ENCODE measurements around the gene EIF4H. TPM values are rescaled to one million over a fixed set of nuclear protein-coding genes. Genes with fewer than 3 reads are reported as not detected.

The EIF4H gene
- total RNA-seq, 2 experiments from 2014 or later: 240 to 264 TPM

- H3K27me3 Mint-ChIP-seq: no peaks in the 10 kb centered on the region
- H3K27ac Mint-ChIP-seq: no peak overlapping the region
- H3K36me3 Mint-ChIP-seq (ENCODE audit: low read depth): peaks cover 23% of the 10 kb centered on the region
- no peak for DNase-seq
- POLR2A ChIA-PET: interaction anchor here (0.6 kb wide), 1 partner anchor 70 kb away, joined by 3 read pairs; no protein-coding TSS in a partner anchor
- CTCF ChIA-PET: interaction anchor here (0.6 to 3.7 kb wide), 6 partner anchors 10 to 221 kb away, joined by 3 to 12 read pairs (median 3); no protein-coding TSS in a partner anchor
- peaks cover 64% of the 10 kb centered on the region for H3K4me1 Mint-ChIP-seq
- no peak overlapping the region for H3K4me3 Mint-ChIP-seq
- no peaks in the 10 kb centered on the region for H3K9me3 Mint-ChIP-seq
These were observed 5.9 kb downstream of the EIF4H start for GRCh38 chr7:74179935-74180604.

GRCh38 chr7:74180866-74181265 lies 6.7 kb downstream of the EIF4H start:
- CTCF ChIA-PET: interaction anchor here (0.6 to 3.7 kb wide), 4 partner anchors 9 to 64 kb away, joined by 3 to 12 read pairs (median 3); no protein-coding TSS in a partner anchor
- no peaks in the 10 kb centered on the region for H3K27me3 Mint-ChIP-seq
- POLR2A ChIA-PET: interaction anchor here (0.6 kb wide), 1 partner anchor 69 kb away, joined by 3 read pairs; no protein-coding TSS in a partner anchor
- H3K9me3 Mint-ChIP-seq: no peaks in the 10 kb centered on the region
- H3K36me3 Mint-ChIP-seq (ENCODE audit: low read depth): peaks cover 23% of the 10 kb centered on the region
- H3K27ac Mint-ChIP-seq: no peak overlapping the region
- no peak for DNase-seq
- H3K4me3 Mint-ChIP-seq: no peak overlapping the region
- H3K4me1 Mint-ChIP-seq: peaks cover 68% of the 10 kb centered on the region

GRCh38 chr7:74181821-74182220 lies 7.7 kb downstream of the EIF4H start:
- Mint-ChIP-seq H3K9me3 (no peaks in the 10 kb centered on the region), H3K27ac (no peak overlapping the region), H3K36me3 (ENCODE audit: low read depth) (peaks cover 21% of the 10 kb centered on the region), H3K4me1 (peaks cover 66% of the 10 kb centered on the region), H3K27me3 (no peaks in the 10 kb centered on the region), H3K4me3 (no peak overlapping the region)
- POLR2A ChIA-PET: no interaction called here
- CTCF ChIA-PET: interaction anchor here (2.1 kb wide), 1 partner anchor 25 kb away, joined by 6 read pairs; no protein-coding TSS in a partner anchor
- DNase-seq: no peak

DNA sequence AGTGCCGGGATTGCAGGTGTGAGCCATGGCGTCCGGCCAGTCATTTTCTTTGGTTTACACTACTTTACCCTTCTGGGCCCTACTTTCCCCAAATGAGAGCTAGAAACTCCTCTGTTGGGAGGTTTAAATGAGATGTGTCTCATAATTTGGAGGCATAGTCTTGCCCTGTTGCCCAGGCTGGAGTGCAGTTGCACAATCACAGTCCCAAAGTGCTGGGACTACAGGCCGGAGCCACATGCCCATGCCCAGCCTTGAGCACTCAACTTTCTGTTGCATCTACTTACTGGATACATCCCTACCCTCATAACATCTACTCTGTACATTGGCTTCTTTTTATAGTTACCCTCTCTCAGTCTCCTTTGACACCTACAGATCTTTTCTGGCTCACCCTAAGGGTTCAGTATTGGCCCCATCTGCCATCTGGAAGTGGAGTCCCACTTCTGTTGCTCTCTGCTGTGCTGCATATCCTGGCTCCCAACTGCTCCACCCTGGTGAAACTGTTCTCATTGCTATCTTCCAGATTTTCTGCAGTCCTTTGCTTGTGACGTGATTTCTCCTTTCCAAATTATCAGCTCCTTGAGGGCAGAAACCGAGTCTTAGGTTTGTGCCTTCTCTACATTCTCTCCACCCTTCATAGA lies 8.4 kb downstream of the EIF4H start:
- H3K4me3 Mint-ChIP-seq: no peak overlapping the region
- DNase-seq: no peak
- H3K27me3 Mint-ChIP-seq: no peaks in the 10 kb centered on the region
- POLR2A ChIA-PET: no interaction called here
- CTCF ChIA-PET: interaction anchor here (2.1 kb wide), 1 partner anchor 24 kb away, joined by 6 read pairs; no protein-coding TSS in a partner anchor
- H3K4me1 Mint-ChIP-seq: peaks cover 66% of the 10 kb centered on the region
- H3K27ac Mint-ChIP-seq: no peak overlapping the region
- H3K36me3 Mint-ChIP-seq (ENCODE audit: low read depth): peaks cover 20% of the 10 kb centered on the region
- no peaks in the 10 kb centered on the region for H3K9me3 Mint-ChIP-seq

GRCh38 chr7:74183142-74183541 lies 9.0 kb downstream of the EIF4H start:
- Mint-ChIP-seq H3K9me3 (no peaks in the 10 kb centered on the region), H3K27me3 (no peaks in the 10 kb centered on the region), H3K36me3 (ENCODE audit: low read depth) (peaks cover 25% of the 10 kb centered on the region), H3K4me1 (peaks cover 60% of the 10 kb centered on the region), H3K4me3 (no peak overlapping the region), H3K27ac (no peak overlapping the region)
- CTCF ChIA-PET: interaction anchor here (0.6 to 2.1 kb wide), 6 partner anchors 8 to 866 kb away, joined by 3 to 12 read pairs (median 4); partner anchors contain the start of gene EIF4H
- DNase-seq: no peak
- POLR2A ChIA-PET: no interaction called here

DNA sequence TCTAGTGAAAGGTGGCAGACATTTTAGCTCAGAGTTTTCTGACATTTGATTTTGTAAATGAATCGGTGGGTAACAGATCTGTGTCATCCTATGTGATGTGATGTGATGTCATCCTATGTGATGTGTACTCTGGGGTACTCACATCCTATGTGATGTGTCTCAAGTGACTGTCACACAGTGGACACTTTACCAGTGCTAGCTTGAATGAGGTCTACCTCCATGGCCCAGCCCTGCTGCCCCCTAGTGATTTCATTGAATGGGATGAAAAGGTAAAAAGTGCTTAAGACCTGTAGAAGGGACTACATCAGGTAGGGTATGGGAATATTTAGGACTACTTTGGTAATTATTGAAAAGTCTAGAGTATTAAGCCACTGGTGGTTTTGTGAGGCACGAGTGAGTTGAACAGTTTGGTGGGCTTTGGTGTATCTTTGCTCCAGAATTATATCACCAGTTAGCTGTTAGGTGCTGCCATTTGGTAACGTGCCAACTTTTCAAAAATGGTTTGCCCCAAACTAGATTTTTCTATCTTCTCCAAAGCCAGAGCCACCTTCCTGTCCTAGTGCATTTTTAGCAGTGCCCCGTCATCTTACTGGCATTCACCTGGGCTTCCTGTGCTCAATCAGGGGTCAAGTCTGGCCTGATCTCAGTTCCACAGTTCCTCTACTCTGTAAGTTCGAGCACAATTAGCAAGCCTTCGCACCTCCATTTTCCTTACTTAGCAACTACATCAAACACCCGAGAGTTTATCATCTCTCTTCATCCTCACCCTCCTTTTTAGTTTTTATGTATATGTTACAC lies 9.7 kb downstream of the EIF4H start:
- no peaks in the 10 kb centered on the region for H3K27me3 Mint-ChIP-seq
- H3K36me3 Mint-ChIP-seq (ENCODE audit: low read depth): peaks cover 29% of the 10 kb centered on the region
- no peak for DNase-seq
- ChIA-PET CTCF (interaction anchor here (0.6 to 2.1 kb wide), 7 partner anchors 9 to 866 kb away, joined by 3 to 12 read pairs (median 3); partner anchors contain the start of gene EIF4H), POLR2A (no interaction called here)
- no peaks in the 10 kb centered on the region for H3K9me3 Mint-ChIP-seq
- H3K4me1 Mint-ChIP-seq: peaks cover 58% of the 10 kb centered on the region
- no peak overlapping the region for H3K4me3 Mint-ChIP-seq
- peak overlapping the region; percentile 74 for H3K27ac Mint-ChIP-seq

DNA sequence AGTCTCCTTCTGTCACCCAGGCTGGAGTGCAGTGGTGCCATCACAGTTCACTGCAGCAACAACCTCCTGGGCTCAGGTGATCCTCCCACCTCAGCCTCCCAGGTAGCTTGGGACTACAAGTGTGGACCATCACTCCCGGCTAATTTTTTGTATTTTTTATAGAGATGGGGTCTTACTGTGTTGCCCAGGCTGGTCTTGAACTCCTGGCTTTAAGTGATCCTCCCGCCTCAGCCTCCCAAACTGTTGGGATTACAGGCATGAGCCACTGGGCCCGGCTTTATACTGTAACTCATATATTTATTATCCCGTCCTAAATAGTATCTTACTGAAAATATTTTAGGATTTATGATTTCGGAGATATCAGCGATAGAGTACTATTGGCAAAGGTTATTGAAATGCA lies 10.9 kb downstream of the EIF4H start:
- ChIA-PET POLR2A (no interaction called here), CTCF (interaction anchor here (0.9 to 2.1 kb wide), 2 partner anchors 10 to 27 kb away, joined by 3 to 12 read pairs; partner anchors contain the start of gene EIF4H)
- Mint-ChIP-seq H3K27ac (peak overlapping the region; percentile 36), H3K36me3 (ENCODE audit: low read depth) (peaks cover 34% of the 10 kb centered on the region), H3K9me3 (no peaks in the 10 kb centered on the region), H3K4me1 (peaks cover 54% of the 10 kb centered on the region), H3K4me3 (no peak overlapping the region), H3K27me3 (no peaks in the 10 kb centered on the region)
- DNase-seq: no peak

- H3K4me3 Mint-ChIP-seq: no peak overlapping the region
These were observed 11.5 kb downstream of the EIF4H start for GRCh38 chr7:74185636-74186035.

GRCh38 chr7:74187915-74188675 lies 13.9 kb downstream of the EIF4H start:
- Mint-ChIP-seq H3K9me3 (no peaks in the 10 kb centered on the region), H3K36me3 (ENCODE audit: low read depth) (peaks cover 47% of the 10 kb centered on the region), H3K4me3 (no peak overlapping the region), H3K27me3 (no peaks in the 10 kb centered on the region), H3K4me1 (peaks cover 41% of the 10 kb centered on the region), H3K27ac (peak overlapping the region; percentile 17)
- CTCF ChIA-PET: interaction anchor here (0.6 kb wide), 1 partner anchor 165 kb away, joined by 3 read pairs; no protein-coding TSS in a partner anchor
- DNase-seq: no peak
- POLR2A ChIA-PET: no interaction called here

More at GRCh38 chr7:74185636-74186035, 11.5 kb downstream of the EIF4H start:
- ChIA-PET POLR2A (no interaction called here), CTCF (no interaction called here)
- peak overlapping the region; percentile 36 for H3K27ac Mint-ChIP-seq
- no peaks in the 10 kb centered on the region for H3K27me3 Mint-ChIP-seq
- DNase-seq: no peak
- H3K9me3 Mint-ChIP-seq: no peaks in the 10 kb centered on the region
- H3K4me1 Mint-ChIP-seq: peaks cover 52% of the 10 kb centered on the region
- peaks cover 36% of the 10 kb centered on the region for H3K36me3 Mint-ChIP-seq (ENCODE audit: low read depth)

DNA sequence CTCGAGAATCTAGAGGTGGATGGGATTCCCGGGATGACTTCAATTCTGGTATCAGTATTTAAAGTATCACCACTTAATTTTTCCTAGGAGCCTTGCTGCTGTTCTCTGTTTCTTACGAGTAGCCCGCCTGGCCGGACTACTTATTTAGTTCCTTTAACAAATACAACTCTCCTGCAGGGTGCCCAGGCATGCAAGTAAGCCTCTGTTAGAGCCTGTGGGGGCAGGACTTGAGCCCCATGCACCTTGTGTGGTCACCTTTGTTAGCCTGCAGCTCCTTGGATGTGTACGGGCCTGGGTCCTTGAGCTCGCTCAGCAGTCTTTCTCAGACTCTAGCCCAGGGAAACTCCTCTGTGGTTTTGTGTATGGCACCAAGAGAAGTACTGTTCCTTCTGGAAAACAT lies 16.1 kb downstream of the EIF4H start:
- Mint-ChIP-seq H3K27ac (no peak overlapping the region), H3K36me3 (ENCODE audit: low read depth) (peaks cover 60% of the 10 kb centered on the region), H3K4me3 (no peak overlapping the region), H3K4me1 (peaks cover 28% of the 10 kb centered on the region), H3K27me3 (no peaks in the 10 kb centered on the region), H3K9me3 (no peaks in the 10 kb centered on the region)
- DNase-seq: no peak
- ChIA-PET CTCF (interaction anchor here (0.5 to 1.6 kb wide), 4 partner anchors 10 to 193 kb away, joined by 3 to 5 read pairs (median 4); no protein-coding TSS in a partner anchor), POLR2A (no interaction called here)

DNA sequence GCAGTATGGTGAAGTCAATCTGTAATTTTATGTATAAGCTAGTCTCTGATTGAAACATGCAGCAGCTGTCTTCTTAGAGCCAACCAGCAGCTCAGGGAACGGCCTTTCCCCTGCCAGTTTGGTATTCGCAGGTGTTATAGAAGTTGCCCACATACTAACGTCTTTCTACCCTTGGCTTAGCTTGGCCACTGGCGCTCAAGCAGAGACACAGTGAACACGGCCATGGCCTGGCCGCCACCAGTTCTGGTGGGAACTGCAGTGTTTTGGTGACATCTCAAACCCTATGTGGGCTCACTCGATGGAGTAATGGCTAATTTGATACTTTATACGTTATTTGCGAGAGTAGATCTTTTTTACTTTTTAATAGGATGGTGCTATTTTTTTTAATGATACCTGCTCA lies 17.1 kb downstream of the EIF4H start:
- Mint-ChIP-seq H3K4me3 (no peak overlapping the region), H3K27ac (no peak overlapping the region), H3K27me3 (no peaks in the 10 kb centered on the region), H3K9me3 (no peaks in the 10 kb centered on the region), H3K36me3 (ENCODE audit: low read depth) (peaks cover 65% of the 10 kb centered on the region), H3K4me1 (peaks cover 21% of the 10 kb centered on the region)
- ChIA-PET POLR2A (no interaction called here), CTCF (interaction anchor here (1.5 to 1.6 kb wide), 2 partner anchors 14 to 15 kb away, joined by 4 read pairs; no protein-coding TSS in a partner anchor)
- DNase-seq: no peak

DNA sequence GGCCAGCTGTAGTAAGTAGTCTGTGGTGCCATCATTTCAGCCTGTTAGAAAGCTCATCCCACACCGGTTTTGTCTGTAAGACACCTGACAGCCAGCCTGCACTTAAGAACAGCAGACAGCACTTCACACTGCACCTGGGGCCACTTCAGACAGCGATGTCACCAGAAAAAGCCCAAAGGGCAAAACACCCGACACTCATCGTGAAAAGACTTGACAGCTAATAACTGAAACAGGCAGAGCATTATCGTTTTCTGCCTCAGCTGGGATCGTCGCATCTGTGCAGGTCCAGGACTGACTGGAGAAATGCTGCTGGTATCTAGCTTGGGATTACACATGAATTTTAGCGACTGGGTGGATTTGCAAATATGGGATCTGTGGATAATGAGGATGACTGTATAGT lies 18.9 kb downstream of the EIF4H start:
- Mint-ChIP-seq H3K36me3 (ENCODE audit: low read depth) (peaks cover 62% of the 10 kb centered on the region), H3K9me3 (no peaks in the 10 kb centered on the region), H3K4me3 (no peak overlapping the region), H3K27me3 (no peaks in the 10 kb centered on the region), H3K4me1 (peaks cover 12% of the 10 kb centered on the region), H3K27ac (no peak overlapping the region)
- ChIA-PET POLR2A (no interaction called here), CTCF (interaction anchor here (1.8 to 2.3 kb wide), 4 partner anchors 8 to 208 kb away, joined by 5 to 11 read pairs (median 8); no protein-coding TSS in a partner anchor)
- DNase-seq: no peak

Data from activated CD4-positive, alpha-beta T cell treated with anti-CD3 and anti-CD28 coated beads, Interleukin-2, amount 10 ng/mL, durations not matched to agents 7 days and 5 days (primary cell).